Renal cortex interstitium (tissue), 11 donors: Measurements from ENCODE around the gene SIDT2. TPM values are rescaled to one million over a fixed set of nuclear protein-coding genes. Genes with fewer than 3 reads are reported as not detected.
"Not testable (repeated sequence)": the region's sequence is repeated elsewhere in the genome, so short reads cannot be mapped to it uniquely, and the experiment has no call there.

Experiments used
- DNase-seq, 11 donors: peaks; one replicate each; pipeline ENCODE4 v3.0.0-alpha.2; 2013; ENCODE audit warnings: low read depth in 9 of 11, low spot score in 4 of 11; ENCODE audit errors: extremely low read depth in 1 of 11
- polyA plus RNA-seq, 3 donors: library from polyadenylated mRNA; unstranded; fragments of 120-200 nt; gene quantifications; one replicate each; pipeline ENCODE4 v1.2.1, GENCODE V29; 2013; ENCODE audit not compliant: insufficient read length in 3 of 3

Gene SIDT2
- polyA plus RNA-seq, 3 donors, result 42.3 to 50.5 (median 43.8) TPM

- DNase-seq, result no peak
Measured at GRCh38 chr11:117198613-117199012, 20.1 kb downstream of the SIDT2 start.

GRCh38 chr11:117199053-117199915 is 20.7 kb downstream of the SIDT2 start, which contains the start of gene TAGLN:
TSS of gene TAGLN (plus strand) at chr11:117199370. CDS start at chr11:117203014, 3,644 bp downstream.
- DNase-seq, result peak in 7 of 11 donors; percentile 50 to 84 (median 74)

- no peak for DNase-seq
Measured at GRCh38 chr11:117199916-117200812, 21.6 kb downstream of the SIDT2 start.

- DNase-seq, result no peak
Measured at GRCh38 chr11:117200813-117201657, 22.5 kb downstream of the SIDT2 start.

GRCh38 chr11:117201658-117202305 is 23.2 kb downstream of the SIDT2 start:
- no peak for DNase-seq

GRCh38 chr11:117202386-117203068 is 24.0 kb downstream of the SIDT2 start:
- no peak for DNase-seq

GRCh38 chr11:117203069-117203407 is 24.5 kb downstream of the SIDT2 start:
- DNase-seq, result no peak

GRCh38 chr11:117204283-117205080 is 25.9 kb downstream of the SIDT2 start:
- DNase-seq, result no peak

- DNase-seq, result no peak
Measured at GRCh38 chr11:117205211-117205818, 26.8 kb downstream of the SIDT2 start.

GRCh38 chr11:117206111-117206510 is 27.6 kb downstream of the SIDT2 start:
- DNase-seq, result not testable (repeated sequence)

- not testable (repeated sequence) for DNase-seq
Measured at GRCh38 chr11:117206859-117207258, 28.3 kb downstream of the SIDT2 start.

- not testable (repeated sequence) for DNase-seq
Measured at GRCh38 chr11:117207481-117207880, 28.9 kb downstream of the SIDT2 start.

GRCh38 chr11:117208710-117209109 is 30.2 kb downstream of the SIDT2 start:
- not testable (repeated sequence) for DNase-seq

- DNase-seq, result not testable (repeated sequence)
Measured at GRCh38 chr11:117209351-117210125, 31.0 kb downstream of the SIDT2 start.

GRCh38 chr11:117210620-117211019 is 32.1 kb downstream of the SIDT2 start:
- no peak for DNase-seq
